Lung (tissue), 12 donors: ENCODE data around the gene ZNF285. TPM values are rescaled to one million over a fixed set of nuclear protein-coding genes. Genes with fewer than 3 reads are reported as not detected.
"Not testable (repeated sequence)": the region's sequence is repeated elsewhere in the genome, so short reads cannot be mapped to it uniquely, and the experiment has no call there.

Experiments used
- ATAC-seq: fragments of 200-7000 bp; cut with Tn5 transposase; one replicate; pipeline ENCODE4 v1.9.1; 2020; ENCODE audit warnings: moderate number of reproducible peaks; ENCODE audit not compliant: insufficient read depth, low FRiP score
- DNase-seq, 3 donors: peaks; one replicate each; pipeline ENCODE4 v3.0.0-alpha.2; 2013 to 2017
- H3K27ac ChIP-seq, 2 donors: one replicate each; pipeline ENCODE4 v1.5.1; 2013; ENCODE audit warnings: mild to moderate bottlenecking in 2 of 2, moderate library complexity in 2 of 2, control low read depth in 1 of 2, inconsistent platforms in 1 of 2, low read depth in 1 of 2, low read length in 1 of 2
- H3K27me3 ChIP-seq, 3 donors: one replicate each; pipeline ENCODE4 v1.5.1; 2013; ENCODE audit warnings: low read length in 2 of 3; ENCODE audit not compliant: control insufficient read depth in 3 of 3, insufficient read depth in 3 of 3
- H3K36me3 ChIP-seq, 4 donors: one replicate each; pipeline ENCODE4 v1.5.1; 2013; ENCODE audit warnings: low read length in 4 of 4, mild to moderate bottlenecking in 1 of 4, moderate library complexity in 1 of 4; ENCODE audit not compliant: control insufficient read depth in 4 of 4, insufficient read depth in 4 of 4
- H3K4me1 ChIP-seq, 5 donors: one replicate each; pipeline ENCODE4 v1.5.1; 2013; ENCODE audit warnings: low read length in 5 of 5, mild to moderate bottlenecking in 2 of 5, moderate library complexity in 1 of 5; ENCODE audit not compliant: control insufficient read depth in 5 of 5, insufficient read depth in 5 of 5
- H3K4me3 ChIP-seq: one replicate; pipeline ENCODE4 v1.5.1; 2013; ENCODE audit warnings: mild to moderate bottlenecking, control low read depth, moderate library complexity
- H3K9ac ChIP-seq, 2 donors: one replicate each; pipeline ENCODE4 v1.5.1; 2013; ENCODE audit warnings: low read length in 2 of 2, control low read depth in 1 of 2; ENCODE audit not compliant: insufficient read depth in 1 of 2
- H3K9me3 ChIP-seq, 4 donors: one replicate each; pipeline ENCODE4 v1.5.1; 2013; ENCODE audit warnings: low read length in 3 of 4, mild to moderate bottlenecking in 1 of 4, moderate library complexity in 1 of 4; ENCODE audit not compliant: control insufficient read depth in 4 of 4, insufficient read depth in 3 of 4
- whole genome bisulfite sequencing, 2 donors: extraction: QIAGEN DNeasy Blood & Tissue Kit; methylation state at CpG; one replicate each; pipeline ENCODE4 v1.1.7; 2013; 5-methylcytosine and 5-hydroxymethylcytosine counted together
- polyA plus RNA-seq, 2 donors: library from polyadenylated mRNA; stranded (reverse); fragments of 200-250 nt; gene quantifications; one replicate each; pipeline ENCODE4 v1.2.1, GENCODE V29; 2013
- total RNA-seq, 2 donors: library from RNA; depleted of rRNA in 1 of 2; stranded (reverse); fragments of >200 nt in 1 of 2; gene quantifications; one replicate each; pipeline ENCODE4 v1.2.1, GENCODE V29; 2014 to 2021
- TF ChIP-seq, protein P1 (sequence below): IDR thresholded peaks from 2 replicates; pipeline ENCODE4 v1.5.1; 2012; ENCODE audit warnings: mild to moderate bottlenecking; ENCODE audit errors: control extremely low read depth, extremely low read depth
- donor health status: control.
- donor health status: control.
- donor health status: Bipolar disorder and iron deficiency.
- donor health status: healthy.
- donor health status: DM: yes; HTN: yes; CAD: no.

ZNF285 gene
- total and polyA plus RNA-seq, 4 donors, result 0.56 to 6.4 (median 1.0) TPM

DNA sequence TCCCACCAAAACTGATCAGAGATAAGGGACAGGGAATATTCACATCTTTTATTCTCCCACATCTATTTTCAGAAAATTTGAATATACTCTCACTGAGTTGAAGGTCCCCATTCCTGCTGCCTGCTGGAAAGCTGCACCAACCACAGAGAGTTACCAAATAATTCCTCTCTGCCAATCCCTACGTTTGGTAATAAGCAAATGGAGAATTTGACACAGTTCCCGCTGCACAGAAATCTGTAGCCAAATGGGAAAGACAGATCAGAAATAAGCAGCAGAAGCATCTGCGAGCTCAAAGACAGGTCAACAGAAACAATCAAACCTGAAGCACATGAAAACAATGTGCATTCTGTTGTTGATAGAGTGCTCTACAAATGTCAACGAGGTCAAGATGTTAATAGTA, 54.9 kb downstream of the ZNF285 start:
- no peak overlapping the region for H3K4me3 ChIP-seq
- no peak for DNase-seq
- H3K27ac ChIP-seq, result no peak overlapping the region
- peaks cover 4 to 23% (median 18%) of the 10 kb centered on the region in 4 donors for H3K9me3 ChIP-seq
- peaks cover 0 to 30% (median 3%) of the 10 kb centered on the region in 4 donors for H3K36me3 ChIP-seq
- 90 to 91% methylated on average over 4 of the region's 4 CpGs for WGBS, 2 donors
- no peak for ATAC-seq
- H3K9ac ChIP-seq, result no peak overlapping the region
- peaks cover 0 to 5% (median 0%) of the 10 kb centered on the region in 5 donors for H3K4me1 ChIP-seq
- TF ChIP-seq, protein P1, sequence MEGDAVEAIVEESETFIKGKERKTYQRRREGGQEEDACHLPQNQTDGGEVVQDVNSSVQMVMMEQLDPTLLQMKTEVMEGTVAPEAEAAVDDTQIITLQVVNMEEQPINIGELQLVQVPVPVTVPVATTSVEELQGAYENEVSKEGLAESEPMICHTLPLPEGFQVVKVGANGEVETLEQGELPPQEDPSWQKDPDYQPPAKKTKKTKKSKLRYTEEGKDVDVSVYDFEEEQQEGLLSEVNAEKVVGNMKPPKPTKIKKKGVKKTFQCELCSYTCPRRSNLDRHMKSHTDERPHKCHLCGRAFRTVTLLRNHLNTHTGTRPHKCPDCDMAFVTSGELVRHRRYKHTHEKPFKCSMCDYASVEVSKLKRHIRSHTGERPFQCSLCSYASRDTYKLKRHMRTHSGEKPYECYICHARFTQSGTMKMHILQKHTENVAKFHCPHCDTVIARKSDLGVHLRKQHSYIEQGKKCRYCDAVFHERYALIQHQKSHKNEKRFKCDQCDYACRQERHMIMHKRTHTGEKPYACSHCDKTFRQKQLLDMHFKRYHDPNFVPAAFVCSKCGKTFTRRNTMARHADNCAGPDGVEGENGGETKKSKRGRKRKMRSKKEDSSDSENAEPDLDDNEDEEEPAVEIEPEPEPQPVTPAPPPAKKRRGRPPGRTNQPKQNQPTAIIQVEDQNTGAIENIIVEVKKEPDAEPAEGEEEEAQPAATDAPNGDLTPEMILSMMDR, result no peak
- no peaks in the 10 kb centered on the region for H3K27me3 ChIP-seq

DNA sequence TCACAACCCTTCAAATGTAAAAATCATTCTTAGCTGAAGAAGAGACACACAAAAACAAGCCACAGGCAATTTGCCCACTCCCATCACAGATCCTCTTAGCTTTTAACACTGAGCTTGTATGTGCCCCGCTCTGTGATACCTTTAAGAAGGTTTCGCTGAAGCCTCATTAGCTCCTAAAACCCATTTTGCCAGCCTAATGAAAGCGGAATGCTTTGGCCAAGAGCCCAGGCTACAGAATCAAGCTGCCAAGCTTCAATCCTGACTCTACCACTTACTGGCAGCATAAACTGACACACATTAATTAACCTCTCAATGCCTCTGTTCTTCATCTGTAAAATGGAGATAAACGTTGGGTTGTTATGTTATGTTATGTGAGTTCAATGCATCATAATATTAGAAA, 55.4 kb downstream of the ZNF285 start:
- Histone ChIP-seq H3K36me3 (peaks cover 0 to 30% (median 3%) of the 10 kb centered on the region in 4 donors), H3K27ac (no peak overlapping the region), H3K4me3 (no peak overlapping the region), H3K27me3 (no peaks in the 10 kb centered on the region), H3K9ac (no peak overlapping the region), H3K9me3 (peaks cover 4 to 21% (median 18%) of the 10 kb centered on the region in 4 donors), H3K4me1 (peaks cover 0 to 5% (median 0%) of the 10 kb centered on the region in 5 donors)
- DNase-seq (no peak), ATAC-seq (no peak)
- TF ChIP-seq, protein P1, result no peak
- WGBS, 2 donors, result 95 to 96% methylated on average over 4 of the region's 4 CpGs

DNA sequence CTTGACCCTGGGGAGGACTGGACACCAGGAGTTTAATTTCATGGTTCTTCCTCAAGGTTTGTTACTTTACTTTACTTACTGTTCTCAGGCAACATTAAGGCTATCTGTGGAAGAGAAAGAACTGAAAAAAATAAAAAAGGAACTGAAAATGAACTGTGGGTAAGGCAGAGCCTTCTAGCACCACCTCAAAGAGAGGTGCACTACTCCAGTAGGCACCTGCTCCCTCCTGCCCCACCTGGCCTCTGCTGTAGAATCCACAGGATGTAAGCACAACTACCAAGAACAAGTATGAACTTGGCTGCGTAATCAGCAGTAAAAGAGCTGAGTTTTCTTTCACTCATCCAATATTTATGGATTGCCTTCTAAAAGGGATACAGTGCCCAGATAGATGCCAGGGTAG, 57.2 kb downstream of the ZNF285 start:
- Histone ChIP-seq H3K9me3 (peaks cover 4 to 28% (median 20%) of the 10 kb centered on the region in 4 donors), H3K27ac (no peak overlapping the region), H3K4me1 (peaks cover 0 to 5% (median 0%) of the 10 kb centered on the region in 5 donors), H3K27me3 (no peaks in the 10 kb centered on the region), H3K4me3 (no peak overlapping the region), H3K9ac (no peak overlapping the region), H3K36me3 (peaks cover 6 to 41% (median 12%) of the 10 kb centered on the region in 4 donors)
- ATAC-seq, result no peak
- WGBS, 2 donors, result 41 to 56% methylated on average over 1 of the region's 1 CpG
- DNase-seq, result no peak
- TF ChIP-seq, protein P1, result no peak

DNA sequence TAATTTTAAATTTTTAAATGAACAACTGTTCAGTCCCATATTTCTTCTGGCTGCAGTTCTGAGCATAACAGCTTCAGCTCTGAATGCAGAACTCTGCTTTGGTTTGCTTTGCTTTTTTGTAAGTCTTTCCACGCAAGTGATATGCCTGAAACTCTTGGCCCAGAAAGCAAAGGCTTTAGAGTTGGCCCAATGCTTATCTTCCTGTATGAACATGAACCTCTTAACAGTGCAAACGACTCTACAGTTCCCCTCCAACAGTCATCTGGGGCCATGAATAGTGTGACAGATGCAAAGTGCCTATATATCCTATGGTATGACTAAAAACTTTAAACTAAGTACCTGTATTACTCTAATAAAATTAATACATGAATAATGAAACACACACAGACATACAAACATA, 59.6 kb downstream of the ZNF285 start:
- H3K4me3 ChIP-seq, result no peak overlapping the region
- TF ChIP-seq, protein P1, result no peak
- no peak overlapping the region for H3K9ac ChIP-seq
- H3K4me1 ChIP-seq, result peaks cover 0 to 5% (median 0%) of the 10 kb centered on the region in 5 donors
- DNase-seq (no peak), ATAC-seq (no peak)
- H3K36me3 ChIP-seq, result peaks cover 9 to 58% (median 27%) of the 10 kb centered on the region in 4 donors
- no peaks in the 10 kb centered on the region for H3K27me3 ChIP-seq
- peaks cover 0 to 33% (median 14%) of the 10 kb centered on the region in 4 donors for H3K9me3 ChIP-seq
- 83 to 91% methylated on average over 2 of the region's 2 CpGs for WGBS, 2 donors
- H3K27ac ChIP-seq, result no peak overlapping the region

DNA sequence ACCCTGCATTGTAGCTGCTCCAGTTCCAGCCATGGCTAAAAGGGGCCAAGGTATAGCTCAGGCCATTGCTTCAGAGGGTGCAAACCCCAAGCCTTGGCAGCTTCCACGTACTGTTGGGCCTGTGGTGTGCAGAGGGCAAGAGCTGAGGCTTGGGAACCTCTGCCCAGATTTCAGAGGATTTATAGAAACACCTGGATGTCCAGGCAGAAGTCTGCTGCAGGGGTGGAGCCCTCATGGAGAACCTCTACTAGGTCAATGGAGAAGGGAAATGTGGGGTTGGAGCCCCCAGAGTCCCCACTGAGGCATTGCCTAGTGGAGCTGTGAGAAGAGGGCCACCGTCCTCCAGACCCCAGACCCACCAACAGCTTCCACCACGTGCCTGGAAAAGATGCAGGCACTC, 66.8 kb downstream of the ZNF285 start:
- not testable (repeated sequence) for H3K4me3 ChIP-seq, H3K4me1 ChIP-seq, DNase-seq, H3K27ac ChIP-seq, ATAC-seq, H3K9ac ChIP-seq, H3K27me3 ChIP-seq
- WGBS, 2 donors, result 72 to 80% methylated on average over 3 of the region's 3 CpGs
- Histone ChIP-seq H3K36me3 (peaks cover 31 to 87% (median 72%) of the 10 kb centered on the region in 4 donors), H3K9me3 (peaks cover 5 to 53% (median 32%) of the 10 kb centered on the region in 4 donors)
